Smooth muscle cell of the umbilical artery (primary cell): ENCODE data around the gene ENOX1. TPM values are rescaled to one million over a fixed set of nuclear protein-coding genes. Genes with fewer than 3 reads are reported as not detected.

Source experiments
- total RNA-seq: library from RNA; depleted of rRNA; stranded (reverse); fragments of >200 nt; gene quantifications from 2 replicates; pipeline ENCODE4 v1.2.3, GENCODE V29; 2014

ENOX1 gene
- 2.1 TPM in 2 replicates for total RNA-seq

GRCh38 chr13:43786766-43787517 is at the start of gene ENOX1:
Gene ENOX1, minus strand, starts transcription at chr13:43786972.

Other genes with a start within 250 kb of the ENOX1 start
- 2.4 and 6.0 TPM in 2 replicates for gene CCDC122, start 92.8 kb upstream of the ENOX1 start, total RNA-seq
- gene LACC1, start 92.9 kb upstream of the ENOX1 start, total RNA-seq, result 23.6 and 31.5 TPM in 2 replicates